ENCODE results near the gene ZSCAN16. TPM values are rescaled to one million over a fixed set of nuclear protein-coding genes. Genes with fewer than 3 reads are reported as not detected.

Gene ZSCAN16
- total and polyA plus RNA-seq, 2 of the 13 experiments (the other 11 are each of a cell fraction or from before 2014, with no cell fraction given) = 5.7 to 12.7 TPM

DNA sequence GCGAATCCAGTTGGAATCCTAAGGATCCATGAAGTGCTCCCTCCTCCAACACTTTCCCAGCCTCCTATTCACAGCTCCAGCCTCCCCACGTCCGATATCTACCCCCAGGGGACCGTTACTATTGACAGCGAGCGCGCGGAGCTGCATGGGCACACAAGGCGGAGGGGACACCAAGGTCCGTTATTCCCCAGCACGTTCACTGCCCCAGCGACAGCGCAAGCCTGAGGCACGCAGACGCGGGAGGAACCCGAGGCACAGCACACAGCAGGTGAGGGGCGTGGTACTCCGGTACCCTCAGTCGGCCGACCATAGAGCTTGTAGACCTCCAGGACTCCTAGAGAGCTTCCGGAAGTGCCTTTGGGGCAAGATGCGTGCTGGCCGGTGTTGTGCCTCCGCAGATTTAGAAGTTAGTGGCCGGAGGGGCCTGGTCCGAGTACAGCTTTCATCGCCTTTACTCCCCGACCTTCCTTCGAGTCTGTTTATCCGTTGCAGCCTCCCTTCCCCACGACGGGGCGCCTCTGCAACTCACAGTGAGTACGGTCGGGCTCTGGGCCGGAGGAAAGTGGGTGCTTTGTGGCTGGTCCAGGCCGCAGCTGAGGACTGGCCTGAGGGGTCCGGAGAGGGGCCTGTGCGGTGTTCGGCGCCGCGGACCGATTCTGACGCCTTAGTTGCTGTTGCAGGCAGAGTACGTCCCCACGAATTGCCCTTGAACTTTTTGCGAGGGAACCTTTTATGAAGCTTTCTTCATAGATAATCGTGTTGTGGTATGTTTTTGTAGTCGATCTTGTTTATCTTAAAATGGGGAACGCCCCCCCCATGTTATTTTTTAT is 17.3 kb downstream of the ZSCAN16 start, which contains the start of gene ZKSCAN8 (continued):
- TF ChIP-seq PHF8 (CRISPR knock-in tag; IDR thresholded peaks at IDR 0.05) = peak; percentile 100
- TF ChIP-seq SOX13 (IDR thresholded peaks at IDR 0.05) = peak; percentile 60; the same call in 1 of the 2 replicates
- peak in 1 of 2 experiments; percentile 51; a peak in 2 of 4 replicates for TF ChIP-seq SOX13 (CRISPR knock-in tag; conservative IDR thresholded peaks at IDR 0.05 in 1 of 2, IDR thresholded peaks at IDR 0.05 in 1 of 2)
- peak; percentile 98 for TF ChIP-seq KLF9 (CRISPR knock-in tag; IDR thresholded peaks at IDR 0.05; ENCODE audit: low read depth)
- peak; percentile 93; the same call in 1 of the 2 replicates for TF ChIP-seq ZNF33B (CRISPR knock-in tag; IDR thresholded peaks at IDR 0.05)
- TF ChIP-seq, protein P1, sequence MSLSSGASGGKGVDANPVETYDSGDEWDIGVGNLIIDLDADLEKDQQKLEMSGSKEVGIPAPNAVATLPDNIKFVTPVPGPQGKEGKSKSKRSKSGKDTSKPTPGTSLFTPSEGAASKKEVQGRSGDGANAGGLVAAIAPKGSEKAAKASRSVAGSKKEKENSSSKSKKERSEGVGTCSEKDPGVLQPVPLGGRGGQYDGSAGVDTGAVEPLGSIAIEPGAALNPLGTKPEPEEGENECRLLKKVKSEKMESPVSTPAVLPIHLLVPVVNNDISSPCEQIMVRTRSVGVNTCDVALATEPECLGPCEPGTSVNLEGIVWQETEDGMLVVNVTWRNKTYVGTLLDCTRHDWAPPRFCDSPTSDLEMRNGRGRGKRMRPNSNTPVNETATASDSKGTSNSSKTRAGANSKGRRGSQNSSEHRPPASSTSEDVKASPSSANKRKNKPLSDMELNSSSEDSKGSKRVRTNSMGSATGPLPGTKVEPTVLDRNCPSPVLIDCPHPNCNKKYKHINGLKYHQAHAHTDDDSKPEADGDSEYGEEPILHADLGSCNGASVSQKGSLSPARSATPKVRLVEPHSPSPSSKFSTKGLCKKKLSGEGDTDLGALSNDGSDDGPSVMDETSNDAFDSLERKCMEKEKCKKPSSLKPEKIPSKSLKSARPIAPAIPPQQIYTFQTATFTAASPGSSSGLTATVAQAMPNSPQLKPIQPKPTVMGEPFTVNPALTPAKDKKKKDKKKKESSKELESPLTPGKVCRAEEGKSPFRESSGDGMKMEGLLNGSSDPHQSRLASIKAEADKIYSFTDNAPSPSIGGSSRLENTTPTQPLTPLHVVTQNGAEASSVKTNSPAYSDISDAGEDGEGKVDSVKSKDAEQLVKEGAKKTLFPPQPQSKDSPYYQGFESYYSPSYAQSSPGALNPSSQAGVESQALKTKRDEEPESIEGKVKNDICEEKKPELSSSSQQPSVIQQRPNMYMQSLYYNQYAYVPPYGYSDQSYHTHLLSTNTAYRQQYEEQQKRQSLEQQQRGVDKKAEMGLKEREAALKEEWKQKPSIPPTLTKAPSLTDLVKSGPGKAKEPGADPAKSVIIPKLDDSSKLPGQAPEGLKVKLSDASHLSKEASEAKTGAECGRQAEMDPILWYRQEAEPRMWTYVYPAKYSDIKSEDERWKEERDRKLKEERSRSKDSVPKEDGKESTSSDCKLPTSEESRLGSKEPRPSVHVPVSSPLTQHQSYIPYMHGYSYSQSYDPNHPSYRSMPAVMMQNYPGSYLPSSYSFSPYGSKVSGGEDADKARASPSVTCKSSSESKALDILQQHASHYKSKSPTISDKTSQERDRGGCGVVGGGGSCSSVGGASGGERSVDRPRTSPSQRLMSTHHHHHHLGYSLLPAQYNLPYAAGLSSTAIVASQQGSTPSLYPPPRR (CRISPR knock-in tag; IDR thresholded peaks at IDR 0.05; ENCODE audit: borderline replicate concordance) = peak; percentile 76
- peak; percentile 82; the same call in 1 of the 2 replicates for TF ChIP-seq GPN1 (CRISPR knock-in tag; IDR thresholded peaks at IDR 0.05; ENCODE audit: borderline replicate concordance)
- TF ChIP-seq ISL2 (CRISPR knock-in tag; IDR thresholded peaks at IDR 0.05) = peak; percentile 69; the same call in 1 of the 2 replicates
- TF ChIP-seq, protein P2, sequence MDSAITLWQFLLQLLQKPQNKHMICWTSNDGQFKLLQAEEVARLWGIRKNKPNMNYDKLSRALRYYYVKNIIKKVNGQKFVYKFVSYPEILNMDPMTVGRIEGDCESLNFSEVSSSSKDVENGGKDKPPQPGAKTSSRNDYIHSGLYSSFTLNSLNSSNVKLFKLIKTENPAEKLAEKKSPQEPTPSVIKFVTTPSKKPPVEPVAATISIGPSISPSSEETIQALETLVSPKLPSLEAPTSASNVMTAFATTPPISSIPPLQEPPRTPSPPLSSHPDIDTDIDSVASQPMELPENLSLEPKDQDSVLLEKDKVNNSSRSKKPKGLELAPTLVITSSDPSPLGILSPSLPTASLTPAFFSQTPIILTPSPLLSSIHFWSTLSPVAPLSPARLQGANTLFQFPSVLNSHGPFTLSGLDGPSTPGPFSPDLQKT (CRISPR knock-in tag; IDR thresholded peaks at IDR 0.05; ENCODE audit: borderline replicate concordance) = peak; percentile 70; the same call in 1 of the 2 replicates
- no peak; the same call in 1 of the 2 replicates for TF ChIP-seq ZNF629 (CRISPR knock-in tag; conservative IDR thresholded peaks at IDR 0.05)
- peak; percentile 71 for TF ChIP-seq SOX5 (CRISPR knock-in tag; IDR thresholded peaks at IDR 0.05; ENCODE audit: borderline replicate concordance)
- TF ChIP-seq CBFB (CRISPR knock-in tag; IDR thresholded peaks at IDR 0.05) = peak; percentile 70; the same call in 1 of the 2 replicates
- peak; percentile 97 for TF ChIP-seq ZNF883 (CRISPR knock-in tag; IDR thresholded peaks at IDR 0.05; ENCODE audit: not compliant biosample characterization)
- TF ChIP-seq, protein P3, sequence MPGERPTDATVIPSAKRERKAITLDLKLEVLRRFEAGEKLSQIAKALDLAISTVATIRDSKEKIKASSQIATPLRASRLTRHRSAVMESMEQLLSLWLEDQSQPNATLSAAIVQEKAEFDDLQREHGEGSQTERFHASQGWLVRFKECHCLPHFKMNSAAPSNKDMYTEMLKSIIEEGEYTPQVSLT (CRISPR knock-in tag; IDR thresholded peaks at IDR 0.05; ENCODE audit: borderline replicate concordance, low read depth) = no peak
- TF ChIP-seq CHD4 (IDR thresholded peaks at IDR 0.05; ENCODE audit: borderline replicate concordance, low read length) = no peak
- TF ChIP-seq ZNF33A (CRISPR knock-in tag; IDR thresholded peaks at IDR 0.05; ENCODE audit: borderline replicate concordance) = no peak
- no peak for TF ChIP-seq ZNF432 (CRISPR knock-in tag; IDR thresholded peaks at IDR 0.05; ENCODE audit: borderline replicate concordance)
- no peak; the same call in 1 of the 2 replicates for TF ChIP-seq ZSCAN5A (CRISPR knock-in tag; IDR thresholded peaks at IDR 0.05; ENCODE audit: borderline replicate concordance)
- TF ChIP-seq, protein P4, sequence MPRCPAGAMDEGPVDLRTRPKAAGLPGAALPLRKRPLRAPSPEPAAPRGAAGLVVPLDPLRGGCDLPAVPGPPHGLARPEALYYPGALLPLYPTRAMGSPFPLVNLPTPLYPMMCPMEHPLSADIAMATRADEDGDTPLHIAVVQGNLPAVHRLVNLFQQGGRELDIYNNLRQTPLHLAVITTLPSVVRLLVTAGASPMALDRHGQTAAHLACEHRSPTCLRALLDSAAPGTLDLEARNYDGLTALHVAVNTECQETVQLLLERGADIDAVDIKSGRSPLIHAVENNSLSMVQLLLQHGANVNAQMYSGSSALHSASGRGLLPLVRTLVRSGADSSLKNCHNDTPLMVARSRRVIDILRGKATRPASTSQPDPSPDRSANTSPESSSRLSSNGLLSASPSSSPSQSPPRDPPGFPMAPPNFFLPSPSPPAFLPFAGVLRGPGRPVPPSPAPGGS (CRISPR knock-in tag; IDR thresholded peaks at IDR 0.05) = peak; percentile 98
